Endometrial microvascular endothelial cells (primary cell): ENCODE results near the gene CYP1A2. TPM values are rescaled to one million over a fixed set of nuclear protein-coding genes. Genes with fewer than 3 reads are reported as not detected.
"Not testable (repeated sequence)": the region's sequence is repeated elsewhere in the genome, so short reads cannot be mapped to it uniquely, and the experiment has no call there.

Source experiments
- in situ Hi-C: cut with HindIII; loops from 2 replicates; pipeline ENCODE4 v1.10.0; 2017; ENCODE audit warnings: low sequenced_read_pairs, low pct_unique_long_range_greater_than_20kb; ENCODE audit errors: inconsistent ontology term
- total RNA-seq: library from RNA; depleted of rRNA; stranded (reverse); fragments of >200 nt; gene quantifications from one replicate; pipeline ENCODE4 v1.2.3, GENCODE V29; 2015; ENCODE audit errors: inconsistent ontology term

The CYP1A2 gene
- total RNA-seq, 1 donor from 2014 or later = not detected

- in situ Hi-C loops = no loop called here
Measured at GRCh38 chr15:74785194-74786032, 36.8 kb downstream of the CYP1A2 start.

GRCh38 chr15:74786081-74786480 lies 37.4 kb downstream of the CYP1A2 start:
- in situ Hi-C loops = not testable (repeated sequence)

GRCh38 chr15:74786551-74787165 lies 38.0 kb downstream of the CYP1A2 start:
- in situ Hi-C loops = no loop called here

GRCh38 chr15:74787251-74788041 lies 38.8 kb downstream of the CYP1A2 start:
- in situ Hi-C loops = no loop called here

- in situ Hi-C loops = no loop called here
Measured at GRCh38 chr15:74788042-74788682, 39.5 kb downstream of the CYP1A2 start.

GRCh38 chr15:74788683-74789151 lies 40.1 kb downstream of the CYP1A2 start:
- in situ Hi-C loops = no loop called here

GRCh38 chr15:74789171-74789631 lies 40.6 kb downstream of the CYP1A2 start:
- in situ Hi-C loops = no loop called here

- in situ Hi-C loops = no loop called here
Measured at GRCh38 chr15:74789741-74790079, 41.1 kb downstream of the CYP1A2 start.

GRCh38 chr15:74790080-74790916 lies 41.7 kb downstream of the CYP1A2 start:
- in situ Hi-C loops = no loop called here

GRCh38 chr15:74791007-74791406 lies 42.4 kb downstream of the CYP1A2 start:
- in situ Hi-C loops = no loop called here

- in situ Hi-C loops = no loop called here
Measured at GRCh38 chr15:74791667-74792066, 43.0 kb downstream of the CYP1A2 start.

- in situ Hi-C loops = no loop called here
Measured at GRCh38 chr15:74792227-74793016, 43.8 kb downstream of the CYP1A2 start.

GRCh38 chr15:74793135-74794028 lies 44.7 kb downstream of the CYP1A2 start:
- in situ Hi-C loops = no loop called here

- in situ Hi-C loops = no loop called here
Measured at GRCh38 chr15:74794248-74794969, 45.8 kb downstream of the CYP1A2 start.

- in situ Hi-C loops = no loop called here
Measured at GRCh38 chr15:74794970-74795349, 46.3 kb downstream of the CYP1A2 start.
